ENCODE results near the gene LUC7L.
A peak's percentile ranks its signal among the peaks of the same experiment; 100 is the strongest.

The LUC7L gene

DNA sequence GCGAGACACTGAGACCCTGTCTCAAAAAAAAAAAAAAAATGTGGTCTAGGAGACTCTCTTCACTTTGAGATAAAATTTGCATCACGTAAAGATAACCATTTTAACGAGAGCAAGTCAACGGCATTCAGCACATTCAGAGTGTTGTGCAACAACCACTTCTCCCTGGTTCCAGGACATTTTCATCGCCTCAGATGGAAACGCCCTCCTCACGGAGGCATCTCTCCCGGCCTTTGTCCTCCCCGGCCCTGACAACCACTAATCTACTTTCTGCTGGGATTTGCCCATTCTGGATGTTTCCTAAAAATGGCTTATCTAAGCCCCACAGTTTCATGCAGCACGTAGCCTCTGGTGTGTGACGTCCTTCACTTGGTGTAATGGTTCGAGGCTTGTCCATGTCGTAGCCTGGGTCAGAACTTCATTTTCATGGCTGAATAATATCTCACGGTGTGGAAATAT, 84.4 kb downstream of the LUC7L start:
- Histone ChIP-seq H3K18ac (ENCODE audit: low read length) (no peak overlapping the region), H3K23ac (ENCODE audit: low read length) (no peak overlapping the region), H2BK5ac (ENCODE audit: low read depth, low read length, poor library complexity) (no peak overlapping the region), H3K9ac (ENCODE audit: low read length) (no peak overlapping the region), H2BK120ac (ENCODE audit: insufficient read depth, low read length, poor library complexity) (no peak overlapping the region), H4K91ac (ENCODE audit: low read depth, low read length) (no peak overlapping the region), H3K4ac (ENCODE audit: low read depth, low read length) (no peak overlapping the region), H3K4me3 (ENCODE audit: low read depth, low read length) (no peak overlapping the region), H2AFZ (ENCODE audit: insufficient read depth, low read length, poor library complexity) (no peak overlapping the region), H3K9me3 (ENCODE audit: insufficient read depth, low read depth, low read length) (no peaks in the 10 kb centered on the region), H3K4me2 (ENCODE audit: low read length) (no peak overlapping the region), H3K4me1 (ENCODE audit: control insufficient read depth in 1 of 2, insufficient read depth in 2 of 2, low read length in 2 of 2) (no peaks in the 10 kb centered on the region), H3K36me3 (ENCODE audit: control insufficient read depth in 1 of 2, insufficient read depth in 2 of 2, low read length in 2 of 2) (no peaks in the 10 kb centered on the region), H3K27ac (ENCODE audit: low read depth, low read length) (no peak overlapping the region), H2BK12ac (ENCODE audit: low read length) (no peak overlapping the region), H4K12ac (ENCODE audit: low read depth, low read length) (no peak overlapping the region), H3K79me1 (ENCODE audit: low read length) (no peaks in the 10 kb centered on the region), H3K27me3 (ENCODE audit: insufficient read depth, low read length) (no peaks in the 10 kb centered on the region), H2AK5ac (ENCODE audit: low read length) (no peak overlapping the region), H4K8ac (ENCODE audit: low read depth, low read length) (no peak overlapping the region), H3K79me2 (ENCODE audit: control insufficient read depth, insufficient read depth, low read length, poor library complexity) (no peaks in the 10 kb centered on the region), H3K14ac (ENCODE audit: low read length) (no peak overlapping the region)
- peak; percentile 45 to 75 for DNase-seq
- WGBS (ENCODE audit: extremely low coverage, insufficient coverage, insufficient read length): no CpG with 5 or more reads among the region's 14 CpGs

DNA sequence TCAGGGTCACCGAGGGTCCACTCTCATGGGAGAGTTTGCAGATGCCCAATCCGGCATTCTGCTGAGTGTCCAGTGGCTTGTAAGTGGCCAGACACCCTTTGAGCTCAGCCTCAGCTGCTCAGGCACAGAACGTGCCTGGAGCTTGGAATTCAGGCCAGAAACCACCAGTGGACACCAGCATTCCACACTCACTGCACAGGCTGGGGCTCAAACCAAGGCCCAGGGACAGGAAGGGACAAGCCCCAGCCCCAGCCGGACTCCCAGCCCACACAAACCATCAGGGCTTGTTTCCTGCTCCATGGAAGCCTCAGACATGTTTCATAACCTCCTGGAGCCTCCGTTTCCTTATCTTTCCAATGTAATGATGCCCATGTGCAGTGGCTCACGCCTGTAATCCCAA, 85.8 kb downstream of the LUC7L start:
- Histone ChIP-seq H3K23ac (ENCODE audit: low read length) (no peak overlapping the region), H3K79me1 (ENCODE audit: low read length) (peaks cover 4% of the 10 kb centered on the region), H2BK120ac (ENCODE audit: insufficient read depth, low read length, poor library complexity) (no peak overlapping the region), H3K14ac (ENCODE audit: low read length) (no peak overlapping the region), H3K4me3 (ENCODE audit: low read depth, low read length) (no peak overlapping the region), H4K8ac (ENCODE audit: low read depth, low read length) (no peak overlapping the region), H3K4me2 (ENCODE audit: low read length) (no peak overlapping the region), H3K9ac (ENCODE audit: low read length) (no peak overlapping the region), H2AK5ac (ENCODE audit: low read length) (no peak overlapping the region), H3K4ac (ENCODE audit: low read depth, low read length) (no peak overlapping the region), H3K36me3 (ENCODE audit: control insufficient read depth in 1 of 2, insufficient read depth in 2 of 2, low read length in 2 of 2) (no peaks in the 10 kb centered on the region), H2BK12ac (ENCODE audit: low read length) (no peak overlapping the region), H3K18ac (ENCODE audit: low read length) (no peak overlapping the region), H3K9me3 (ENCODE audit: insufficient read depth, low read depth, low read length) (no peaks in the 10 kb centered on the region), H3K27me3 (ENCODE audit: insufficient read depth, low read length) (no peaks in the 10 kb centered on the region), H3K4me1 (ENCODE audit: control insufficient read depth in 1 of 2, insufficient read depth in 2 of 2, low read length in 2 of 2) (no peaks in the 10 kb centered on the region), H4K12ac (ENCODE audit: low read depth, low read length) (no peak overlapping the region), H2AFZ (ENCODE audit: insufficient read depth, low read length, poor library complexity) (no peak overlapping the region), H3K79me2 (ENCODE audit: control insufficient read depth, insufficient read depth, low read length, poor library complexity) (no peaks in the 10 kb centered on the region), H4K91ac (ENCODE audit: low read depth, low read length) (peak overlapping the region; percentile 10), H3K27ac (ENCODE audit: low read depth, low read length) (no peak overlapping the region), H2BK5ac (ENCODE audit: low read depth, low read length, poor library complexity) (no peak overlapping the region)
- WGBS (ENCODE audit: extremely low coverage, insufficient coverage, insufficient read length): no CpG with 5 or more reads among the region's 6 CpGs
- no peak for DNase-seq

DNA sequence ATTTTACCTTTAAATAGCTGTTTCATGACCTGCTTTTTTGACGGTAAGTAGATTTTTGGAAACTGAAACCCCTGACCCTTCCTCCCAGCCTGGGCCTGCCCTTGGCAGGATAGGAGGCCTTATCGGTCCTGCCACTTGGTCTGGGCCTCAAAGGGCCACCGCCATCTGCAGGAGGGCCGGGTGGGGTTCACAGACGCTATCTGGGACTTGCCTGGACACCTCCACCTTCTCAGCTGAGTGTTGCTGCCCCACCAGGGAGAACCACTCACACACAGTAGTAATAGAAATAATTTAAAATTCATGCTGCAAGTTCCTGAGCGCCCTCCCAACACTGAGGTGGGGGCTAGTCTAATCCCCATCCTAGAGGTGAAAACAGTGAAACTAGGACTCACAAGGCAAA, 86.2 kb downstream of the LUC7L start:
- H3K27ac ChIP-seq (ENCODE audit: low read depth, low read length): no peak overlapping the region
- H2BK12ac ChIP-seq (ENCODE audit: low read length): no peak overlapping the region
- no peak overlapping the region for H3K18ac ChIP-seq (ENCODE audit: low read length)
- no peak overlapping the region for H2AK5ac ChIP-seq (ENCODE audit: low read length)
- no peak overlapping the region for H3K9ac ChIP-seq (ENCODE audit: low read length)
- WGBS (ENCODE audit: extremely low coverage, insufficient coverage, insufficient read length): no CpG with 5 or more reads among the region's 6 CpGs
- H3K14ac ChIP-seq (ENCODE audit: low read length): no peak overlapping the region
- H3K4me1 ChIP-seq (ENCODE audit: control insufficient read depth in 1 of 2, insufficient read depth in 2 of 2, low read length in 2 of 2): no peaks in the 10 kb centered on the region
- no peak for DNase-seq
- no peak overlapping the region for H4K91ac ChIP-seq (ENCODE audit: low read depth, low read length)
- H2BK120ac ChIP-seq (ENCODE audit: insufficient read depth, low read length, poor library complexity): no peak overlapping the region
- H4K12ac ChIP-seq (ENCODE audit: low read depth, low read length): no peak overlapping the region
- H2BK5ac ChIP-seq (ENCODE audit: low read depth, low read length, poor library complexity): no peak overlapping the region
- H3K27me3 ChIP-seq (ENCODE audit: insufficient read depth, low read length): no peaks in the 10 kb centered on the region
- H3K9me3 ChIP-seq (ENCODE audit: insufficient read depth, low read depth, low read length): no peaks in the 10 kb centered on the region
- H4K8ac ChIP-seq (ENCODE audit: low read depth, low read length): no peak overlapping the region
- no peak overlapping the region for H2AFZ ChIP-seq (ENCODE audit: insufficient read depth, low read length, poor library complexity)
- H3K36me3 ChIP-seq (ENCODE audit: control insufficient read depth in 1 of 2, insufficient read depth in 2 of 2, low read length in 2 of 2): no peaks in the 10 kb centered on the region
- no peak overlapping the region for H3K4me3 ChIP-seq (ENCODE audit: low read depth, low read length)
- H3K23ac ChIP-seq (ENCODE audit: low read length): no peak overlapping the region
- no peak overlapping the region for H3K4ac ChIP-seq (ENCODE audit: low read depth, low read length)
- H3K79me2 ChIP-seq (ENCODE audit: control insufficient read depth, insufficient read depth, low read length, poor library complexity): peaks cover under 1% of the 10 kb centered on the region
- peaks cover 4% of the 10 kb centered on the region for H3K79me1 ChIP-seq (ENCODE audit: low read length)
- H3K4me2 ChIP-seq (ENCODE audit: low read length): no peak overlapping the region

DNA sequence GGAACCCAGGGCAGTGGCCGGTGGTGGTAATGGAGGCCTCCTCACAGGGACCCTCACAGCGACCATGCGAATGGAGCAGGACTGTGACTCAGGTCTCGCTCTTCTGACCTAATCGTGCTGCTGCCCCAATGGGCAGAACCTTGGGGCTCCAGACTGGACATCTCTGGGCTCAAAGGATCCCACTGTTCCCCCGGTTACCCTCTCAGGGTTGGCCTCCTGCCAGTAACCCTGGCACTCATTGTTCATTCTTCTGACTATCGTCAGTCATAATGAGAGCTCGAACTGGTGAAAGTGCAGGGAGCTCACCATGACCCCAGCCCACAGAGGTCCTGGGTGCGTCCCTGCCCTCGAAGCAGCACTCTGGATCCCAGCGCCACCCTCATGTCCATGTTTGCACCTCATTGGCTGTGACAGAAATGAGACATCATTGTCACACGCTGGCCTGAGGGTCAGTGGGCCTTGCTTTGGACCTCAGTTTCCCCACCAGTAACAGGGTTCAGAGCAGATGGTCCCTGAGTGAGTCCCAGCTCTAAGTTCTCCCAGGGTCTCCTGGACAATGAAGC, 86.8 kb downstream of the LUC7L start:
- no peak for DNase-seq
- no peak overlapping the region for H2BK5ac ChIP-seq (ENCODE audit: low read depth, low read length, poor library complexity)
- H3K27ac ChIP-seq (ENCODE audit: low read depth, low read length): no peak overlapping the region
- WGBS (ENCODE audit: extremely low coverage, insufficient coverage, insufficient read length): no CpG with 5 or more reads among the region's 12 CpGs
- H3K27me3 ChIP-seq (ENCODE audit: insufficient read depth, low read length): no peaks in the 10 kb centered on the region
- H3K9ac ChIP-seq (ENCODE audit: low read length): no peak overlapping the region
- no peak overlapping the region for H4K8ac ChIP-seq (ENCODE audit: low read depth, low read length)
- H3K4ac ChIP-seq (ENCODE audit: low read depth, low read length): no peak overlapping the region
- H3K4me2 ChIP-seq (ENCODE audit: low read length): no peak overlapping the region
- no peak overlapping the region for H3K4me3 ChIP-seq (ENCODE audit: low read depth, low read length)
- H3K14ac ChIP-seq (ENCODE audit: low read length): no peak overlapping the region
- H2BK12ac ChIP-seq (ENCODE audit: low read length): no peak overlapping the region
- H3K79me2 ChIP-seq (ENCODE audit: control insufficient read depth, insufficient read depth, low read length, poor library complexity): peaks cover 2% of the 10 kb centered on the region
- no peak overlapping the region for H2AK5ac ChIP-seq (ENCODE audit: low read length)
- no peaks in the 10 kb centered on the region for H3K9me3 ChIP-seq (ENCODE audit: insufficient read depth, low read depth, low read length)
- no peak overlapping the region for H4K91ac ChIP-seq (ENCODE audit: low read depth, low read length)
- no peak overlapping the region for H3K18ac ChIP-seq (ENCODE audit: low read length)
- H4K12ac ChIP-seq (ENCODE audit: low read depth, low read length): no peak overlapping the region
- no peak overlapping the region for H3K23ac ChIP-seq (ENCODE audit: low read length)
- no peaks in the 10 kb centered on the region for H3K36me3 ChIP-seq (ENCODE audit: control insufficient read depth in 1 of 2, insufficient read depth in 2 of 2, low read length in 2 of 2)
- H2AFZ ChIP-seq (ENCODE audit: insufficient read depth, low read length, poor library complexity): no peak overlapping the region
- H3K4me1 ChIP-seq (ENCODE audit: control insufficient read depth in 1 of 2, insufficient read depth in 2 of 2, low read length in 2 of 2): no peaks in the 10 kb centered on the region
- no peak overlapping the region for H2BK120ac ChIP-seq (ENCODE audit: insufficient read depth, low read length, poor library complexity)
- peaks cover 6% of the 10 kb centered on the region for H3K79me1 ChIP-seq (ENCODE audit: low read length)
